ENCODE results near the gene AP4S1.
A peak's percentile ranks its signal among the peaks of the same experiment; 100 is the strongest.
"Not testable (repeated sequence)": the region's sequence is repeated elsewhere in the genome, so short reads cannot be mapped to it uniquely, and the experiment has no call there.

Gene AP4S1

GRCh38 chr14:31004007-31004406, 21.4 kb upstream of the AP4S1 start:
- not testable (repeated sequence) for DNase-seq (ENCODE audit: low read depth in 2 of 2, low spot score in 1 of 2)

- no peak for DNase-seq (ENCODE audit: low read depth in 2 of 2, low spot score in 1 of 2)
Measured at GRCh38 chr14:31006703-31007102, 18.7 kb upstream of the AP4S1 start.

- DNase-seq (ENCODE audit: low read depth in 2 of 2, low spot score in 1 of 2) = no peak
Measured at GRCh38 chr14:31009836-31010574, 15.4 kb upstream of the AP4S1 start.

GRCh38 chr14:31010935-31011334, 14.5 kb upstream of the AP4S1 start:
- DNase-seq (ENCODE audit: low read depth in 2 of 2, low spot score in 1 of 2) = no peak

GRCh38 chr14:31013841-31014240, 11.6 kb upstream of the AP4S1 start:
- no peak for DNase-seq (ENCODE audit: low read depth in 2 of 2, low spot score in 1 of 2)

GRCh38 chr14:31018057-31018645, 7.3 kb upstream of the AP4S1 start:
- DNase-seq (ENCODE audit: low read depth in 2 of 2, low spot score in 1 of 2) = no peak

GRCh38 chr14:31020834-31021575, 4.4 kb upstream of the AP4S1 start:
- no peak for DNase-seq (ENCODE audit: low read depth in 2 of 2, low spot score in 1 of 2)

GRCh38 chr14:31021576-31021949, 3.9 kb upstream of the AP4S1 start:
- no peak for DNase-seq (ENCODE audit: low read depth in 2 of 2, low spot score in 1 of 2)

GRCh38 chr14:31022386-31022785, 3.1 kb upstream of the AP4S1 start:
- no peak for DNase-seq (ENCODE audit: low read depth in 2 of 2, low spot score in 1 of 2)

GRCh38 chr14:31024010-31024480, 1.4 kb upstream of the AP4S1 start:
- no peak for DNase-seq (ENCODE audit: low read depth in 2 of 2, low spot score in 1 of 2)

- no peak for DNase-seq (ENCODE audit: low read depth in 2 of 2, low spot score in 1 of 2)
Measured at GRCh38 chr14:31024577-31025366, 677 bp upstream of the AP4S1 start.

GRCh38 chr14:31026077-31026449, 614 bp downstream of the AP4S1 start, which contains the start of gene STRN3:
STRN3 (minus strand) TSS chr14:31026379; CDS start chr14:31026185, 194 bp downstream.
- DNase-seq (ENCODE audit: low read depth in 2 of 2, low spot score in 1 of 2) = peak in 1 of 2 donors; percentile 1

- DNase-seq (ENCODE audit: low read depth in 2 of 2, low spot score in 1 of 2) = peak; percentile 75 to 85
Measured at GRCh38 chr14:31026450-31027235, 1.2 kb downstream of the AP4S1 start.

- DNase-seq (ENCODE audit: low read depth in 2 of 2, low spot score in 1 of 2) = no peak
Measured at GRCh38 chr14:31027847-31028246, 2.4 kb downstream of the AP4S1 start.

- no peak for DNase-seq (ENCODE audit: low read depth in 2 of 2, low spot score in 1 of 2)
Measured at GRCh38 chr14:31029016-31029970, 3.8 kb downstream of the AP4S1 start.

GRCh38 chr14:31030469-31030868, 5.0 kb downstream of the AP4S1 start:
- no peak for DNase-seq (ENCODE audit: low read depth in 2 of 2, low spot score in 1 of 2)

- DNase-seq (ENCODE audit: low read depth in 2 of 2, low spot score in 1 of 2) = no peak
Measured at GRCh38 chr14:31036552-31036951, 11.1 kb downstream of the AP4S1 start.

- no peak for DNase-seq (ENCODE audit: low read depth in 2 of 2, low spot score in 1 of 2)
Measured at GRCh38 chr14:31037709-31038221, 12.3 kb downstream of the AP4S1 start.

GRCh38 chr14:31038521-31039166, 13.2 kb downstream of the AP4S1 start:
- DNase-seq (ENCODE audit: low read depth in 2 of 2, low spot score in 1 of 2) = no peak

Data from stimulated activated CD8-positive, alpha-beta memory T cell treated with anti-CD3 and anti-CD28 coated beads, Interleukin-4, amount 100 ng/mL, for 4 hours (primary cell).